Suprapubic skin (tissue), 3 donors: Measurements from ENCODE around the gene CCNB3.

ENCODE experiments used
- EP300 ChIP-seq: sonication (generic); formaldehyde crosslinking; IDR thresholded peaks from one replicate; pipeline ENCODE4 v1.6.1; 2017; ENCODE audit warnings: antibody characterized with exemption
- TF ChIP-seq, protein P1 (sequence below), 2 donors: fragments of 200-600 bp in 1 of 2; fragments of 450-650 bp in 1 of 2; sonication (generic) in 1 of 2; IDR thresholded peaks; one replicate each; pipeline ENCODE4 v1.5.1; 2016 to 2019; ENCODE audit warnings: antibody characterized with exemption in 2 of 2, mild to moderate bottlenecking in 1 of 2, moderate library complexity in 1 of 2

DNA sequence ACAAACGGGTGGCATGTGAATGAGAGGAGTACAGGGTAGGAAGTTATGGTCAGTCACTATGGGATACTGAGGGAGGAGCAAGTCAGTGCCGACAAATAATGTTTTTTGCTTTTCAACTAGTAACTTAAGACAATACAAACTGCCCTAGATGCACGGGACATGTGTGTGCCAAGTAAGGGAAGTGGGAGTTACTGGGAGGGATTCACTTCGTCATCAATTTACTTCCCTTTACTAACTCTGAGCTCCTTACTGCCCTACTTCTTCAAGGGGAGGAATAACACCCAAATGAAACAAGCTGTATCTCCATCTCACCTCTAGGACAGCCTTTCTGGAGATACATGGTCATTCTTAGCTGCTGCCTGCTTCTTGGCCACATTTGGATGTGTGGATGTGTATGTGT is 168.4 kb downstream of the CCNB3 start:
- TF ChIP-seq, protein P1, sequence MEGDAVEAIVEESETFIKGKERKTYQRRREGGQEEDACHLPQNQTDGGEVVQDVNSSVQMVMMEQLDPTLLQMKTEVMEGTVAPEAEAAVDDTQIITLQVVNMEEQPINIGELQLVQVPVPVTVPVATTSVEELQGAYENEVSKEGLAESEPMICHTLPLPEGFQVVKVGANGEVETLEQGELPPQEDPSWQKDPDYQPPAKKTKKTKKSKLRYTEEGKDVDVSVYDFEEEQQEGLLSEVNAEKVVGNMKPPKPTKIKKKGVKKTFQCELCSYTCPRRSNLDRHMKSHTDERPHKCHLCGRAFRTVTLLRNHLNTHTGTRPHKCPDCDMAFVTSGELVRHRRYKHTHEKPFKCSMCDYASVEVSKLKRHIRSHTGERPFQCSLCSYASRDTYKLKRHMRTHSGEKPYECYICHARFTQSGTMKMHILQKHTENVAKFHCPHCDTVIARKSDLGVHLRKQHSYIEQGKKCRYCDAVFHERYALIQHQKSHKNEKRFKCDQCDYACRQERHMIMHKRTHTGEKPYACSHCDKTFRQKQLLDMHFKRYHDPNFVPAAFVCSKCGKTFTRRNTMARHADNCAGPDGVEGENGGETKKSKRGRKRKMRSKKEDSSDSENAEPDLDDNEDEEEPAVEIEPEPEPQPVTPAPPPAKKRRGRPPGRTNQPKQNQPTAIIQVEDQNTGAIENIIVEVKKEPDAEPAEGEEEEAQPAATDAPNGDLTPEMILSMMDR (IDR thresholded peaks at IDR 0.05), result no peak
- TF ChIP-seq EP300, result no peak
